K562 (cell line): ENCODE measurements around the gene P2RY14. TPM values are rescaled to one million over a fixed set of nuclear protein-coding genes. Genes with fewer than 3 reads are reported as not detected.

Source experiments
- ATAC-seq: fragments of 200-7000 bp; cut with Tn5 transposase; 3 replicates; pipeline ENCODE4 v1.9.1; 2020; ENCODE audit warnings: moderate library complexity
- BruUV-seq: library from RNA; stranded (reverse); fragments of 400-500 nt; replicated peaks from 2 replicates; lab custom pipeline; 2021; lab: Mats Ljungman, UMichigan
- CTCF ChIA-PET: fragments of 300-600 bp; formaldehyde crosslinking; extraction: SDS; loops from one replicate; lab custom pipeline; 2021; ENCODE audit warnings: low intra/inter-chr PET ratio; lab: Yijun Ruan, JAX
- POLR2A ChIA-PET: fragments of 300-600, 350-650 bp; sonication (Branson Sonifier 250); formaldehyde crosslinking; extraction: SDS; loops from one replicate; lab custom pipeline; 2021; ENCODE audit warnings: antibody characterized with exemption, inconsistent platforms; lab: Yijun Ruan, JAX
- DNase-seq, 4 experiments: peaks; one replicate each; pipeline versions ENCODE4 v3.0.0 to v3.0.0-alpha.2; 2011 to 2018; ENCODE audit warnings: low spot score in 3 of 4, mixed read lengths in 3 of 4; ENCODE audit errors: extremely low read depth in 1 of 4
- FAIRE-seq: peaks from 2 replicates; lab custom pipeline; 2011; peaks lifted over from hg19 to GRCh38; lab: Jason Lieb, UNC
- H2AFZ ChIP-seq: 2 replicates; pipeline ENCODE4 v1.6.0; 2011; ENCODE audit warnings: low read depth, low read length, control low read depth, inconsistent platforms
- H3K27ac ChIP-seq: fragments of 200-600 bp; 3 replicates; pipeline ENCODE4 v1.8.0; 2011; ENCODE audit warnings: low read depth, mild to moderate bottlenecking, control low read depth, inconsistent platforms, low read length, moderate library complexity, mixed read lengths; ENCODE audit errors: extremely low read depth
- H3K27me3 ChIP-seq, 2 experiments: fragments of 300-600 bp in 1 of 2; 2 replicates in 1 of 2; 3 replicates in 1 of 2; pipeline versions ENCODE4 v1.6.0 to v1.8.0; 2011; ENCODE audit warnings: inconsistent platforms in 2 of 2, low read length in 2 of 2, mild to moderate bottlenecking in 1 of 2, mixed read lengths in 1 of 2, moderate library complexity in 1 of 2; ENCODE audit not compliant: control insufficient read depth in 2 of 2, insufficient read depth in 2 of 2
- H3K36me3 ChIP-seq: fragments of 300-600 bp; 3 replicates; pipeline ENCODE4 v1.8.0; 2011; ENCODE audit warnings: mild to moderate bottlenecking, low read length, inconsistent platforms; ENCODE audit not compliant: control insufficient read depth, insufficient read depth
- H3K4me1 ChIP-seq, 2 experiments: fragments of 200-600 bp in 1 of 2; replicated peaks in 1 of 2; 2 replicates in 1 of 2; 3 replicates in 1 of 2; pipeline versions ENCODE4 v1.5.1 to v1.8.0; 2011; ENCODE audit warnings: inconsistent platforms in 2 of 2, low read length in 2 of 2, mild to moderate bottlenecking in 1 of 2, mixed read lengths in 1 of 2, moderate library complexity in 1 of 2; ENCODE audit not compliant: control insufficient read depth in 2 of 2, insufficient read depth in 2 of 2
- H3K4me2 ChIP-seq: 2 replicates; pipeline ENCODE4 v1.6.1; 2011; ENCODE audit warnings: low read length, control low read depth, inconsistent platforms, mixed read lengths; ENCODE audit not compliant: insufficient read depth
- H3K4me3 ChIP-seq: fragments of 200-600 bp; sonication (generic), shearing (Covaris generic); 2 replicates; pipeline ENCODE4 v1.5.1; 2016; ENCODE audit warnings: control low read depth, inconsistent platforms
- H3K79me2 ChIP-seq: fragments of 200-600 bp; 3 replicates; pipeline ENCODE4 v1.8.0; 2011; ENCODE audit warnings: low read length, inconsistent platforms; ENCODE audit not compliant: control insufficient read depth, insufficient read depth
- H3K9ac ChIP-seq, 2 experiments: 2 replicates each; pipeline versions ENCODE4 v1.6.0 to v1.6.1; 2011; ENCODE audit warnings: low read depth in 2 of 2, low read length in 2 of 2, control low read depth in 1 of 2, inconsistent platforms in 1 of 2, mild to moderate bottlenecking in 1 of 2, mixed read lengths in 1 of 2; ENCODE audit not compliant: insufficient read depth in 1 of 2
- H3K9me1 ChIP-seq: one replicate; pipeline ENCODE4 v1.6.0; 2011; ENCODE audit warnings: inconsistent platforms, mild to moderate bottlenecking, low read length, moderate library complexity; ENCODE audit not compliant: control insufficient read depth, insufficient read depth
- H3K9me3 ChIP-seq: replicated peaks from 2 replicates; pipeline ENCODE4 v1.5.1; 2011; ENCODE audit warnings: low read depth, low read length, inconsistent platforms; ENCODE audit not compliant: control insufficient read depth, insufficient read depth
- H4K20me1 ChIP-seq: replicated peaks from 2 replicates; pipeline ENCODE4 v1.6.1; 2011; ENCODE audit warnings: low read length, inconsistent platforms, mixed read lengths; ENCODE audit not compliant: control insufficient read depth, insufficient read depth
- AFF1 ChIP-seq, 2 experiments: fragments of 450-650 bp; IDR thresholded peaks; 2 replicates each; pipeline ENCODE4 v1.6.1; 2018; ENCODE audit warnings: mild to moderate bottlenecking in 2 of 2, low read depth in 1 of 2; ENCODE audit not compliant: partially characterized antibody in 2 of 2
- CHD4 ChIP-seq: fragments of 200-600 bp; sonication (generic); IDR thresholded peaks from 3 replicates; pipeline ENCODE4 v1.6.1; 2012; ENCODE audit warnings: low read depth, mild to moderate bottlenecking, mixed read lengths, low read length, inconsistent platforms; ENCODE audit not compliant: insufficient read depth, insufficient replicate concordance, poor library complexity, severe bottlenecking
- MCM3 ChIP-seq: fragments of 450-650 bp; IDR thresholded peaks from 2 replicates; pipeline ENCODE4 v1.6.1; 2016
- NRF1 ChIP-seq, 2 experiments: fragments of 450-650 bp; IDR thresholded peaks in 1 of 2; conservative IDR thresholded peaks in 1 of 2; 2 replicates each; pipeline ENCODE4 v1.6.1; 2014; ENCODE audit warnings: mild to moderate bottlenecking in 2 of 2
- TRIM28 ChIP-seq: fragments of 450-650 bp; IDR thresholded peaks from 2 replicates; pipeline ENCODE4 v1.6.1; 2017
- ZBTB12 ChIP-seq: fragments of 250-450 bp; sonication (Bioruptor Pico); IDR thresholded peaks from 2 replicates; pipeline ENCODE4 v1.4.0; 2020
- ZNF551 ChIP-seq: fragments of 250-450 bp; sonication (Bioruptor Pico); IDR thresholded peaks from 2 replicates; pipeline ENCODE4 v1.5.0; 2021; ENCODE audit warnings: mild to moderate bottlenecking, moderate library complexity
- WGBS: fragments of 100-300 bp; shearing (Covaris generic); methylation state at CpG from one replicate; pipeline ENCODE4 v1.1.6; 2016; ENCODE audit warnings: low coverage, mixed read lengths; ENCODE audit not compliant: insufficient coverage; ENCODE audit errors: missing lambda C conversion rate; 5-methylcytosine and 5-hydroxymethylcytosine counted together
- in situ Hi-C: fragments of 300-500 bp; cut with MboI; formaldehyde crosslinking; loops from 4 replicates; pipeline ENCODE4 v1.15.0; 2018; ENCODE audit warnings: inconsistent platforms, mixed read lengths
- intact Hi-C: fragments of 100-400 bp; cut with micrococcal nuclease; formaldehyde crosslinking; loops from 2 replicates; pipeline ENCODE4 v1.14.2; 2022
- polyA plus RNA-seq, 8 experiments: library from polyadenylated mRNA; depleted of rRNA in 4 of 8; stranded (reverse) in 5 of 8; unstranded in 3 of 8; fragments of >200 nt; fragmentation: Nextera tagmentation in 2 of 8; fragmentation: Illumina TruSeq in 1 of 8; extraction: Ambion mirVana in 2 of 8; extraction: Trizol in 1 of 8; gene quantifications; 2 replicates each; pipeline versions ENCODE4 v1.2.1 to v1.2.3, GENCODE V29; 2011 to 2014; ENCODE audit warnings: inconsistent platforms in 1 of 8, missing spikeins in 1 of 8
- total RNA-seq, 7 experiments: library from RNA; depleted of rRNA in 6 of 7; stranded (reverse); fragments of >200 nt in 6 of 7; fragmentation: Illumina TruSeq in 2 of 7; extraction: Trizol in 2 of 7; gene quantifications; 2 replicates each; pipeline versions ENCODE4 v1.2.1 to v1.2.3, GENCODE V29; 2011 to 2021; ENCODE audit warnings: low replicate concordance in 1 of 7

The P2RY14 gene
- total and polyA plus RNA-seq, 9 of the 15 experiments (the other 6 are each of a cell fraction or from before 2014, with no cell fraction given) = not detected

- no peak for TF ChIP-seq AFF1 (IDR thresholded peaks at IDR 0.05; ENCODE audit: low read depth in 1 of 2, partially characterized antibody in 2 of 2)
- TF ChIP-seq NRF1 (conservative IDR thresholded peaks at IDR 0.05 in 1 of 2, IDR thresholded peaks at IDR 0.05 in 1 of 2) = no peak
These were observed 11.3 kb downstream of the P2RY14 start (continued) for GRCh38 chr3:151267066-151267465.

- ChIA-PET POLR2A (interaction anchor here (0.6 kb wide), 1 partner anchor 78 kb away, joined by 3 read pairs; no protein-coding TSS in a partner anchor), CTCF (no interaction called here)
- H3K79me2 ChIP-seq = no peaks in the 10 kb centered on the region
- H3K9me3 ChIP-seq = no peaks in the 10 kb centered on the region
- WGBS = 6% methylated on average over 5 of the region's 5 CpGs
- H3K27ac ChIP-seq = no peak overlapping the region
- no peak overlapping the region for H3K4me3 ChIP-seq
- H3K4me2 ChIP-seq = no peak overlapping the region
- H3K36me3 ChIP-seq = no peaks in the 10 kb centered on the region
- H4K20me1 ChIP-seq = no peaks in the 10 kb centered on the region
- DNase-seq = no peak
- intact Hi-C loops = no loop called here
- H3K9ac ChIP-seq = no peak overlapping the region
- no peak for TF ChIP-seq ZNF551 (CRISPR knock-in tag)
- TF ChIP-seq TRIM28 = no peak
- no peak for TF ChIP-seq MCM3
- TF ChIP-seq ZBTB12 (CRISPR knock-in tag) = no peak
- no peak for TF ChIP-seq CHD4
- TF ChIP-seq, all 486 proteins: peak for 0
- FAIRE-seq = no peak
- H2AFZ ChIP-seq = no peak overlapping the region
- peaks cover 2 to 18% of the 10 kb centered on the region in 2 experiments; a peak in 3 of 5 replicates for H3K27me3 ChIP-seq
- BruUV-seq = no TSS peak
- no peaks in the 10 kb centered on the region for H3K4me1 ChIP-seq
- ATAC-seq = no peak
- in situ Hi-C loops = no loop called here
- no peaks in the 10 kb centered on the region for H3K9me1 ChIP-seq
These were observed 12.5 kb downstream of the P2RY14 start for GRCh38 chr3:151265866-151266265.
